Right lobe of liver (tissue), 6 donors: ENCODE results near the gene STAT3. TPM values are rescaled to one million over a fixed set of nuclear protein-coding genes. Genes with fewer than 3 reads are reported as not detected.
"Not testable (repeated sequence)": the region's sequence is repeated elsewhere in the genome, so short reads cannot be mapped to it uniquely, and the experiment has no call there.

Experiments
- ATAC-seq, 4 donors: fragments of 200-7000 bp; cut with Tn5 transposase; one replicate each; pipeline ENCODE4 v1.9.1; 2020; ENCODE audit warnings: mild to moderate bottlenecking in 4 of 4, moderate library complexity in 4 of 4
- DNase-seq, 3 donors: peaks; one replicate each; pipeline ENCODE4 v3.0.0-alpha.2; 2020
- H3K27ac ChIP-seq, 3 donors: fragments of 200-600 bp; one replicate each; pipeline ENCODE4 v1.8.0; 2022
- H3K27me3 ChIP-seq, 2 donors: fragments of 200-600 bp; one replicate each; pipeline ENCODE4 v1.8.0; 2022
- H3K36me3 ChIP-seq, 4 donors: fragments of 200-600 bp; sonication (generic) in 1 of 4; one replicate each; pipeline versions ENCODE4 v1.5.1 to v1.8.0; 2017 to 2022; ENCODE audit warnings: control low read depth in 1 of 4
- H3K4me1 ChIP-seq, 4 donors: fragments of 200-600 bp; sonication (generic) in 1 of 4; one replicate each; pipeline versions ENCODE4 v1.5.1 to v1.8.0; 2017 to 2022; ENCODE audit warnings: control low read depth in 1 of 4
- H3K4me3 ChIP-seq, 3 donors: fragments of 200-600 bp; one replicate each; pipeline ENCODE4 v1.8.0; 2022
- H3K9me3 ChIP-seq, 4 donors: fragments of 200-600 bp; sonication (generic) in 1 of 4; one replicate each; pipeline versions ENCODE4 v1.5.1 to v1.8.0; 2017 to 2022; ENCODE audit warnings: control low read depth in 1 of 4
- CTCF ChIP-seq, 4 donors: fragments of 200-600 bp in 3 of 4; fragments of 450-650 bp in 1 of 4; IDR thresholded peaks; one replicate each; pipeline versions ENCODE4 v1.5.1 to v1.8.0; 2016 to 2022; ENCODE audit warnings: antibody characterized with exemption in 4 of 4, mild to moderate bottlenecking in 2 of 4
- POLR2A ChIP-seq: fragments of 450-650 bp; IDR thresholded peaks from one replicate; pipeline ENCODE4 v1.6.1; 2017; ENCODE audit warnings: antibody characterized with exemption, mild to moderate bottlenecking
- WGBS: methylation state at CpG from one replicate; pipeline ENCODE4 v1.1.6; 2018; ENCODE audit warnings: low coverage, low lambda C conversion rate; ENCODE audit not compliant: insufficient coverage; ENCODE audit errors: missing lambda C conversion rate; 5-methylcytosine and 5-hydroxymethylcytosine counted together
- intact Hi-C, 2 donors: fragments of 100-400 bp; cut with DNase I; formaldehyde crosslinking; loops; one replicate each; pipeline versions ENCODE4 v1.11.2 to v1.14.1; 2022
- total RNA-seq, 6 experiments: library from RNA; depleted of rRNA in 2 of 6; stranded (reverse); fragments of >200 nt in 2 of 6; fragmentation: NEBNext Ultra II Directional in 3 of 6; extraction: Animal tissue kit (Norgen Biotek cat#: 25700) in 3 of 6; gene quantifications; one replicate each; pipeline versions ENCODE4 v1.1.0 to v1.2.4, GENCODE V29; 2016 to 2023
- donor health status: DM: no; HTN: yes; CAD: no.
- donor health status: DM: no; HTN: no; CAD: no.
- donor health status: DM: no; HTN: no; CAD: no.
- donor health status: DM: no; HTN: yes; CAD: no.
- donor health status: DM: no; HTN: yes; CAD: no.

STAT3 gene
- total RNA-seq, 6 experiments from 2014 or later: 108 to 267 (median 208) TPM

- Histone ChIP-seq H3K36me3 (no peaks in the 10 kb centered on the region), H3K4me3 (peak overlapping the region in 2 of 3 donors; percentile 12 to 14), H3K9me3 (no peaks in the 10 kb centered on the region), H3K4me1 (peaks cover 0 to 71% (median 19%) of the 10 kb centered on the region in 4 donors), H3K27ac (peak overlapping the region; percentile 40 to 68 (median 64)), H3K27me3 (no peaks in the 10 kb centered on the region)
- 1% methylated on average over 6 of the region's 6 CpGs for WGBS
- intact Hi-C loops: no loop called here
- DNase-seq (no peak), ATAC-seq (peak; percentile 50 to 67 (median 63))
- TF ChIP-seq CTCF (IDR thresholded peaks at IDR 0.05) (no peak), POLR2A (no peak)
Measured at GRCh38 chr17:42378959-42379594, 9.2 kb downstream of the STAT3 start.

GRCh38 chr17:42378359-42378958 is 9.8 kb downstream of the STAT3 start:
- Histone ChIP-seq H3K9me3 (no peaks in the 10 kb centered on the region), H3K36me3 (no peaks in the 10 kb centered on the region), H3K4me3 (peak overlapping the region in 2 of 3 donors; percentile 12 to 14), H3K27me3 (no peaks in the 10 kb centered on the region), H3K4me1 (peaks cover 0 to 66% (median 19%) of the 10 kb centered on the region in 4 donors), H3K27ac (peak overlapping the region; percentile 40 to 68 (median 64))
- ATAC-seq: no peak
- intact Hi-C loops: no loop called here
- 23% methylated on average over 10 of the region's 10 CpGs for WGBS
- DNase-seq: no peak
- TF ChIP-seq POLR2A (no peak), CTCF (IDR thresholded peaks at IDR 0.05) (no peak)

GRCh38 chr17:42373896-42374295 is 14.3 kb downstream of the STAT3 start:
- H3K27me3 ChIP-seq: no peaks in the 10 kb centered on the region
- 79% methylated on average over 1 of the region's 1 CpG for WGBS
- H3K4me1 ChIP-seq: peaks cover 0 to 22% (median 6%) of the 10 kb centered on the region in 4 donors
- intact Hi-C loops: no loop called here
- no peak overlapping the region for H3K4me3 ChIP-seq
- TF ChIP-seq CTCF (IDR thresholded peaks at IDR 0.05): no peak
- TF ChIP-seq POLR2A: no peak
- H3K27ac ChIP-seq: no peak overlapping the region
- ATAC-seq: no peak
- no peaks in the 10 kb centered on the region for H3K9me3 ChIP-seq
- H3K36me3 ChIP-seq: peaks cover 0 to 4% (median 0%) of the 10 kb centered on the region in 4 donors
- no peak for DNase-seq

- no peak for TF ChIP-seq CTCF (IDR thresholded peaks at IDR 0.05)
- DNase-seq (no peak), ATAC-seq (no peak)
- intact Hi-C loops: no loop called here
- Histone ChIP-seq H3K27me3 (no peaks in the 10 kb centered on the region), H3K9me3 (no peaks in the 10 kb centered on the region), H3K27ac (no peak overlapping the region), H3K4me1 (peaks cover 0 to 20% (median 11%) of the 10 kb centered on the region in 4 donors), H3K4me3 (no peak overlapping the region), H3K36me3 (peaks cover 0 to 4% (median 0%) of the 10 kb centered on the region in 4 donors)
Measured at GRCh38 chr17:42372142-42372541, 16.1 kb downstream of the STAT3 start.

GRCh38 chr17:42368797-42369561 is 19.3 kb downstream of the STAT3 start:
- 68% methylated on average over 9 of the region's 12 CpGs for WGBS
- DNase-seq, H3K36me3 ChIP-seq, ATAC-seq, H3K9me3 ChIP-seq, intact Hi-C loops, H3K27me3 ChIP-seq, H3K27ac ChIP-seq, H3K4me3 ChIP-seq: not testable (repeated sequence)
- peaks cover 3 to 32% (median 15%) of the 10 kb centered on the region in 4 donors for H3K4me1 ChIP-seq

GRCh38 chr17:42368310-42368709 is 19.9 kb downstream of the STAT3 start:
- H3K27ac ChIP-seq, H3K4me3 ChIP-seq, H3K27me3 ChIP-seq, H3K9me3 ChIP-seq, DNase-seq, intact Hi-C loops, H3K36me3 ChIP-seq: not testable (repeated sequence)
- peak in 1 of 4 donors; percentile 22 for ATAC-seq
- peaks cover 3 to 31% (median 15%) of the 10 kb centered on the region in 4 donors for H3K4me1 ChIP-seq
- 26% methylated on average over 5 of the region's 5 CpGs for WGBS
